Measurements from ENCODE around the gene PIM3. TPM values are rescaled to one million over a fixed set of nuclear protein-coding genes. Genes with fewer than 3 reads are reported as not detected.

Gene PIM3
- total and polyA plus RNA-seq, 2 of the 8 experiments (the other 6 are each of a cell fraction or from before 2014, with no cell fraction given), result 22.6 to 30.0 TPM

DNA sequence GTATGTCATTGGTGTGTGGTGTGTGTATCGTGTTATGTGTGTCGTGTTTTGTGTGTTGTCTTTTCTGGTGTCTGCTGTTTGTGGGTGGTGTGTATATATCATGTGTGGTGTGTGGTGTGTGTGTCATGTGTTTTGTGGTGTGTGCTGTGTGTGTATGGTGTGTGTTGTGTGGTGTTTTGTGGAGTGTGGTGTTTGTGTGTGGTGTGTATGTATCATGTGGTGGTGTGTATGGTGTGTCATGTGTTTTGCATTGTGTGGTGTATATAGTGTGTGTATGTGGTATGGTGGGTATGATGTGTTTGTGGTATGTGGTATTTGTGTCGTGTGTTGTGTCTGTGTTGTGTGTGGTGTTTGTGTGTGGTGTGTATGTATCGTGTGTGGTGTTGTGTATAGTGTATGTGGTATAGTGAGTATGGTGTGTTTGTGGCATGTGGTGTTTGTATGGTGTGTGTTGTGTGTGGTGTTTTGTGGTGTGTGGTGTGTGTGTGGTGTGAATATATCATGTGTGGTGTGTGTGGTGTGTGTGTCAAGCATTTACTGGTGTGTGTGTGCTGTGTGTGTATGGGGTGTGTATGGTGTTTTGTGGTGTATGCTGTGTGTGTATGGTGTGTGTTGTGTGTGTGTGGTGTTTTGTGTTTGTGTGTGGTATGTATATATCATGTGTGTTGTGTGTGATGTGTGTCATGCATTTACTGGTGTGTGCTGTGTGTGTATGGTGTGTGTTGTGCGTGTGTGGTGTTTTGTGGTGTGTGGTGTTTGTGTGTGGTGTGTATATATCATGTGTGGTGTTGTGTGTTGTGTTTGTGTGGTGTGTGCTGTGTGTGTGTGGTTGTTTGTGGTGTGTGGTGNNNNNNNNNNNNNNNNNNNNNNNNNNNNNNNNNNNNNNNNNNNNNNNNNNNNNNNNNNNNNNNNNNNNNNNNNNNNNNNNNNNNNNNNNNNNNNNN lies 12.7 kb downstream of the PIM3 start (continued):
- no peak for TF ChIP-seq JUN (IDR thresholded peaks at IDR 0.05; ENCODE audit: low read depth, low read length)
- TF ChIP-seq, protein P1, sequence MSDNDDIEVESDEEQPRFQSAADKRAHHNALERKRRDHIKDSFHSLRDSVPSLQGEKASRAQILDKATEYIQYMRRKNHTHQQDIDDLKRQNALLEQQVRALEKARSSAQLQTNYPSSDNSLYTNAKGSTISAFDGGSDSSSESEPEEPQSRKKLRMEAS (IDR thresholded peaks at IDR 0.05), result no peak
- TF ChIP-seq HDAC6 (IDR thresholded peaks at IDR 0.05; ENCODE audit: low read depth, low read length), result no peak
- TF ChIP-seq FOSL1 (IDR thresholded peaks at IDR 0.05; ENCODE audit: insufficient read depth, low read depth, low read length), result no peak
- TF ChIP-seq RBBP5 (IDR thresholded peaks at IDR 0.05; ENCODE audit: borderline replicate concordance, low read depth, low read length), result no peak
- no peak for TF ChIP-seq EGR1 (IDR thresholded peaks at IDR 0.05; ENCODE audit: borderline replicate concordance, low read depth, low read length)
- no peak for TF ChIP-seq JUND (IDR thresholded peaks at IDR 0.05; ENCODE audit: low read length)
- TF ChIP-seq EP300 (IDR thresholded peaks at IDR 0.05; ENCODE audit: borderline replicate concordance in 1 of 2, low read depth in 2 of 2, low read length in 2 of 2), result no peak

Data from H1 (cell line).